T-cell (primary cell): ENCODE data around the gene CRIP1. TPM values are rescaled to one million over a fixed set of nuclear protein-coding genes. Genes with fewer than 3 reads are reported as not detected.

Experiments used
- ATAC-seq, 4 experiments: fragments of 200-7000 bp in 3 of 4; fragments of 150-1000 bp in 1 of 4; cut with Tn5 transposase; replicated peaks in 1 of 4; 1 replicate in 3 of 4; 2 replicates in 1 of 4; pipeline ENCODE4 v1.10.0; 2021; ENCODE audit warnings: moderate library complexity in 3 of 4, mild to moderate bottlenecking in 2 of 4, moderate number of reproducible peaks in 1 of 4
- CTCF ChIA-PET, 2 donors: fragments of 300-600 bp; sonication (Branson Sonifier 250); formaldehyde crosslinking; loops; one replicate each; lab custom pipeline; 2022; ENCODE audit warnings: antibody characterized with exemption in 2 of 2; lab: Charles Lee
- POLR2A ChIA-PET, 2 donors: fragments of 300-600 bp; sonication (Branson Sonifier 250); formaldehyde crosslinking; loops; one replicate each; lab custom pipeline; 2022; ENCODE audit warnings: antibody characterized with exemption in 2 of 2; lab: Charles Lee
- DNase-seq, 35 experiments: peaks; one replicate each; pipeline versions ENCODE4 v3.0.0 to v3.0.0-alpha.2; 2013 to 2023
- H3K27ac ChIP-seq: one replicate; pipeline ENCODE4 v1.5.1; 2013; ENCODE audit warnings: low read length
- H3K27me3 ChIP-seq, 2 experiments: replicated peaks in 1 of 2; 1 replicate in 1 of 2; 2 replicates in 1 of 2; pipeline versions ENCODE4 v1.6.1 to v1.7.0; 2013; ENCODE audit warnings: low read length in 1 of 2, mixed read lengths in 1 of 2; ENCODE audit not compliant: control insufficient read depth in 2 of 2, insufficient read depth in 2 of 2; ENCODE audit errors: extremely low read depth in 1 of 2
- H3K36me3 ChIP-seq, 2 donors: 1 replicate in 1 of 2; 2 replicates in 1 of 2; pipeline versions ENCODE4 v1.6.1 to v1.7.0; 2013; ENCODE audit warnings: low read length in 1 of 2; ENCODE audit not compliant: control insufficient read depth in 2 of 2, insufficient read depth in 1 of 2; ENCODE audit errors: extremely low read depth in 1 of 2
- H3K4me1 ChIP-seq, 2 experiments: 1 replicate in 1 of 2; 2 replicates in 1 of 2; pipeline versions ENCODE4 v1.6.1 to v1.7.0; 2013; ENCODE audit warnings: low read length in 2 of 2, mixed read lengths in 1 of 2; ENCODE audit not compliant: insufficient read depth in 2 of 2, control insufficient read depth in 1 of 2; ENCODE audit errors: extremely low read depth in 1 of 2
- H3K4me3 ChIP-seq, 2 donors: 1 replicate in 1 of 2; 2 replicates in 1 of 2; pipeline versions ENCODE4 v1.5.1 to v1.7.0; 2013; ENCODE audit warnings: mild to moderate bottlenecking in 2 of 2, low read length in 1 of 2, moderate library complexity in 1 of 2; ENCODE audit not compliant: control insufficient read depth in 1 of 2; ENCODE audit errors: extremely low read depth in 1 of 2
- H3K9me3 ChIP-seq: 2 replicates; pipeline ENCODE4 v1.7.0; 2013
- H3K27ac Mint-ChIP-seq, 2 donors: one replicate each; pipeline ENCODE4 v1.8.0; 2020 to 2021; ENCODE audit warnings: mild to moderate bottlenecking in 2 of 2, mixed read lengths in 2 of 2
- H3K27me3 Mint-ChIP-seq, 2 donors: one replicate each; pipeline ENCODE4 v1.8.0; 2021 to 2022; ENCODE audit warnings: mixed read lengths in 2 of 2
- H3K36me3 Mint-ChIP-seq: one replicate; pipeline ENCODE4 v1.8.0; 2021; ENCODE audit warnings: mixed read lengths
- H3K4me1 Mint-ChIP-seq, 3 donors: one replicate each; pipeline ENCODE4 v1.8.0; 2020 to 2022; ENCODE audit warnings: mixed read lengths in 3 of 3, mild to moderate bottlenecking in 1 of 3
- H3K4me3 Mint-ChIP-seq, 3 donors: one replicate each; pipeline ENCODE4 v1.8.0; 2020 to 2022; ENCODE audit warnings: mild to moderate bottlenecking in 3 of 3, mixed read lengths in 3 of 3, moderate library complexity in 3 of 3
- H3K9me3 Mint-ChIP-seq, 3 donors: one replicate each; pipeline ENCODE4 v1.8.0; 2020 to 2022; ENCODE audit warnings: mixed read lengths in 3 of 3
- WGBS: methylation state at CpG from one replicate; pipeline ENCODE4 v1.1.5; 2013; ENCODE audit warnings: missing lambda C conversion rate; ENCODE audit not compliant: insufficient coverage; 5-methylcytosine and 5-hydroxymethylcytosine counted together
- total RNA-seq, 35 experiments: library from RNA in 6 of 35; stranded (reverse) in 6 of 35; fragments of 120-200 nt in 1 of 35; gene quantifications; one replicate each; pipeline versions ENCODE4 v1.2.1 to v1.2.4 and lab custom pipeline; 2013 to 2026

CRIP1 gene
- total RNA-seq, 5 donors from 2014 or later (not counting 1 experiment from before 2014, with no cell fraction given), result 224 to 477 (median 329) TPM

GRCh38 chr14:105503296-105503640 is 16.6 kb downstream of the CRIP1 start:
- no peaks in the 10 kb centered on the region for H3K4me1 Mint-ChIP-seq
- WGBS, result 96% methylated on average over 3 of the region's 7 CpGs
- POLR2A ChIA-PET, result no interaction called here
- no peak overlapping the region for H3K27ac Mint-ChIP-seq
- no peaks in the 10 kb centered on the region for H3K9me3 ChIP-seq
- H3K27me3 Mint-ChIP-seq, result peaks cover 9 to 10% of the 10 kb centered on the region in 2 donors
- no peak overlapping the region for H3K4me3 Mint-ChIP-seq
- no peaks in the 10 kb centered on the region for H3K4me1 ChIP-seq
- H3K4me3 ChIP-seq, result no peak overlapping the region
- DNase-seq (no peak), ATAC-seq (no peak)
- H3K27ac ChIP-seq, result no peak overlapping the region
- no peaks in the 10 kb centered on the region for H3K36me3 Mint-ChIP-seq
- CTCF ChIA-PET, result interaction anchor here in 1 of 2 donors (0.7 kb wide), 1 partner anchor 215 kb away, joined by 7 read pairs; no protein-coding TSS in a partner anchor
- H3K9me3 Mint-ChIP-seq, result no peaks in the 10 kb centered on the region
- H3K36me3 ChIP-seq, result no peaks in the 10 kb centered on the region
- peaks cover 0 to 8% of the 10 kb centered on the region in 2 experiments for H3K27me3 ChIP-seq

GRCh38 chr14:105503935-105504692 is 17.4 kb downstream of the CRIP1 start:
- CTCF ChIA-PET, result interaction anchor here in 1 of 2 donors (0.7 kb wide), 1 partner anchor 216 kb away, joined by 7 read pairs; no protein-coding TSS in a partner anchor
- no peak for ATAC-seq
- Mint-ChIP-seq H3K36me3 (no peaks in the 10 kb centered on the region), H3K4me3 (no peak overlapping the region), H3K9me3 (no peaks in the 10 kb centered on the region), H3K4me1 (no peaks in the 10 kb centered on the region), H3K27ac (no peak overlapping the region), H3K27me3 (peaks cover 14 to 15% of the 10 kb centered on the region in 2 donors)
- H3K27me3 ChIP-seq, result peaks cover 0 to 14% of the 10 kb centered on the region in 2 experiments
- POLR2A ChIA-PET, result no interaction called here
- DNase-seq, result peak in 1 of 35 experiments; percentile 17
- 71% methylated on average over 21 of the region's 29 CpGs for WGBS
- no peak overlapping the region for H3K27ac ChIP-seq
- H3K36me3 ChIP-seq, result no peaks in the 10 kb centered on the region
- H3K4me3 ChIP-seq, result no peak overlapping the region
- no peaks in the 10 kb centered on the region for H3K4me1 ChIP-seq
- H3K9me3 ChIP-seq, result no peaks in the 10 kb centered on the region

- Mint-ChIP-seq H3K27me3 (peaks cover 14 to 15% of the 10 kb centered on the region in 2 donors), H3K9me3 (no peaks in the 10 kb centered on the region), H3K27ac (no peak overlapping the region), H3K4me1 (no peaks in the 10 kb centered on the region), H3K4me3 (no peak overlapping the region), H3K36me3 (no peaks in the 10 kb centered on the region)
- no peaks in the 10 kb centered on the region for H3K9me3 ChIP-seq
- POLR2A ChIA-PET, result interaction anchor here in 1 of 2 donors (0.6 kb wide), 1 partner anchor 11 kb away, joined by 3 read pairs; no protein-coding TSS in a partner anchor
- H3K27ac ChIP-seq, result no peak overlapping the region
- no peak for DNase-seq
- H3K4me3 ChIP-seq, result no peak overlapping the region
- ATAC-seq, result no peak
- H3K4me1 ChIP-seq, result no peaks in the 10 kb centered on the region
- peaks cover 0 to 23% of the 10 kb centered on the region in 2 experiments for H3K27me3 ChIP-seq
- no peaks in the 10 kb centered on the region for H3K36me3 ChIP-seq
- 93% methylated on average over 16 of the region's 16 CpGs for WGBS
- CTCF ChIA-PET, result no interaction called here
These were observed 18.4 kb downstream of the CRIP1 start for GRCh38 chr14:105505101-105505500.

- H3K4me3 Mint-ChIP-seq, result no peak overlapping the region
- no peak for ATAC-seq
- no peak overlapping the region for H3K4me3 ChIP-seq
- 39% methylated on average over 13 of the region's 17 CpGs for WGBS
- no peaks in the 10 kb centered on the region for H3K36me3 Mint-ChIP-seq
- H3K4me1 ChIP-seq, result no peaks in the 10 kb centered on the region
- no peaks in the 10 kb centered on the region for H3K4me1 Mint-ChIP-seq
- H3K9me3 Mint-ChIP-seq, result no peaks in the 10 kb centered on the region
- no peaks in the 10 kb centered on the region for H3K9me3 ChIP-seq
- peaks cover 20 to 26% of the 10 kb centered on the region in 2 donors for H3K27me3 Mint-ChIP-seq
- H3K36me3 ChIP-seq, result no peaks in the 10 kb centered on the region
- H3K27ac ChIP-seq, result no peak overlapping the region
- H3K27ac Mint-ChIP-seq, result no peak overlapping the region
- CTCF ChIA-PET, result interaction anchor here in 1 of 2 donors (0.7 kb wide), 1 partner anchor 756 kb away, joined by 5 read pairs; no protein-coding TSS in a partner anchor
- POLR2A ChIA-PET, result no interaction called here
- peaks cover 2 to 43% of the 10 kb centered on the region in 2 experiments for H3K27me3 ChIP-seq
- peak in 1 of 35 experiments; percentile 2 for DNase-seq
These were observed 20.6 kb downstream of the CRIP1 start for GRCh38 chr14:105507247-105507646.

GRCh38 chr14:105508069-105508468 is 21.4 kb downstream of the CRIP1 start:
- Histone ChIP-seq H3K27ac (no peak overlapping the region), H3K9me3 (no peaks in the 10 kb centered on the region), H3K27me3 (peaks cover 2 to 51% of the 10 kb centered on the region in 2 experiments), H3K36me3 (no peaks in the 10 kb centered on the region), H3K4me1 (no peaks in the 10 kb centered on the region), H3K4me3 (no peak overlapping the region)
- ChIA-PET CTCF (no interaction called here), POLR2A (interaction anchor here in 1 of 2 donors (0.6 kb wide), 1 partner anchor 349 kb away, joined by 6 read pairs; no protein-coding TSS in a partner anchor)
- Mint-ChIP-seq H3K4me1 (no peaks in the 10 kb centered on the region), H3K36me3 (no peaks in the 10 kb centered on the region), H3K4me3 (no peak overlapping the region), H3K27me3 (peaks cover 21 to 31% of the 10 kb centered on the region in 2 donors), H3K27ac (no peak overlapping the region), H3K9me3 (no peaks in the 10 kb centered on the region)
- WGBS, result 74% methylated on average over 13 of the region's 16 CpGs
- ATAC-seq (no peak), DNase-seq (no peak)

- DNase-seq (no peak), ATAC-seq (no peak)
- H3K9me3 Mint-ChIP-seq, result no peaks in the 10 kb centered on the region
- Histone ChIP-seq H3K9me3 (no peaks in the 10 kb centered on the region), H3K4me1 (no peaks in the 10 kb centered on the region), H3K4me3 (no peak overlapping the region), H3K36me3 (no peaks in the 10 kb centered on the region), H3K27ac (no peak overlapping the region), H3K27me3 (peaks cover 2 to 54% of the 10 kb centered on the region in 2 experiments)
- H3K4me1 Mint-ChIP-seq, result no peaks in the 10 kb centered on the region
- POLR2A ChIA-PET, result no interaction called here
- CTCF ChIA-PET, result no interaction called here
- H3K27ac Mint-ChIP-seq, result peak overlapping the region in 1 of 2 donors; percentile 80
- H3K4me3 Mint-ChIP-seq, result no peak overlapping the region
- 91% methylated on average over 10 of the region's 12 CpGs for WGBS
- peaks cover 21 to 35% of the 10 kb centered on the region in 2 donors for H3K27me3 Mint-ChIP-seq
- no peaks in the 10 kb centered on the region for H3K36me3 Mint-ChIP-seq
These were observed 21.9 kb downstream of the CRIP1 start for GRCh38 chr14:105508601-105509000.
